ENCODE data around the gene ETS2.
"Not testable (repeated sequence)": the region's sequence is repeated elsewhere in the genome, so short reads cannot be mapped to it uniquely, and the experiment has no call there.

Gene ETS2

DNA sequence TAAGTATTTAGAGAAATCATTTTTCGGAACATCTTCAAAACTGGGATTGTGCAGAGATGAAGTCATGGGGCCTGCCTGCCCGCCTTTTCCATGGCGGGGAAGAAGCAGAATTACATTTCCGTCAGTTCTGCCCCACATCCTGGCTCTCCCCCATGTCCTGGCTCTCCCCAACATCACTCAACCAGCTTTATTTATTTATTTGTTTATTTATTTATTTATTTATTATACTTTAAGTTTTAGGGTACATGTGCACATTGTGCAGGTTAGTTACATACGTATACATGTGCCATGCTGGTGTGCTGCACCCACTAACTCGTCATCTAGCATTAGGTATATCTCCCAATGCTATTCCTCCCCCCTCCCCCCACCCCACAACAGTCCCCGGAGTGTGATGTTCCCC, 22.4 kb downstream of the ETS2 start:
- DNase-seq (ENCODE audit: low read depth, low spot score); H3K4me3 ChIP-seq (ENCODE audit: low read length): not testable (repeated sequence)

DNA sequence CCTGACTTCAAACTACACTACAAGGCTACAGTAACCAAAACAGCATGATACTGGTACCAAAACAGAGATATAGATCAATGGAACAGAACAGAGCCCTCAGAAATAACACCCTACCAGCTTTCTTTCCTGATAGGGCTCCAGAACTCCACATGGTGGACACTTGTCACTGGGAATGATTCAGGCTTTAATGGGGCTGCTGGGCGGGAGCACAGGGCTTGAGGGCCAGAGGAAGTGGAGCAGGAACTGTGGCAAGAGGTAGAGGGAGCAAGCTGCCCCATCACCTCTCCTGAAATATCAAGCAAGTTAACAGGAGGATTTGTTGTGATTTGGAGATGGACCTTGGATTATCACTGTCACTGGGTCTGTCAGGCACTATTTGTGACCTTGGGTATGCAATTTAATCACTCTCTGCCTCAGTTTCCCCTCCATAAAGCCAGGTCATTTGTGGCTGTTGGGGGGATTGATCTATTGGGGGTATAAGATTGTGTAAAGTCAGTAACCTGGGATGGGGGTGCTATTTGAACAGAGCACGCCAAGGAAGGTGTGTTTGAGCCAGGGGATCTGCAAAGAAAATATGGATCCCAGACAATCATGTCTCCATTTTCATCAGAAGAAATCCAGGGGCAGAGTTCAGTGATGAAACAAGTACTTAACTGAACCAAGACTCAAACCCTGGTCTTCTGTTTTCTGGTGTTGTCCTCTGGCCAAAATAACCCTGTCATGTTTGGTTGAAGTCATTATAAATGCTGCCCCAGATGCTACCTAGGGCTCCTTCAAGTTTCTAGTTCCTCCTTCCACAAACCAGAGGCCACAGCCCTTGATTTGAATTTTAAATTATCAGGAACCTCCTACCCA, 25.2 kb downstream of the ETS2 start:
- no peak for DNase-seq (ENCODE audit: low read depth, low spot score)
- no peak overlapping the region for H3K4me3 ChIP-seq (ENCODE audit: low read length)

DNA sequence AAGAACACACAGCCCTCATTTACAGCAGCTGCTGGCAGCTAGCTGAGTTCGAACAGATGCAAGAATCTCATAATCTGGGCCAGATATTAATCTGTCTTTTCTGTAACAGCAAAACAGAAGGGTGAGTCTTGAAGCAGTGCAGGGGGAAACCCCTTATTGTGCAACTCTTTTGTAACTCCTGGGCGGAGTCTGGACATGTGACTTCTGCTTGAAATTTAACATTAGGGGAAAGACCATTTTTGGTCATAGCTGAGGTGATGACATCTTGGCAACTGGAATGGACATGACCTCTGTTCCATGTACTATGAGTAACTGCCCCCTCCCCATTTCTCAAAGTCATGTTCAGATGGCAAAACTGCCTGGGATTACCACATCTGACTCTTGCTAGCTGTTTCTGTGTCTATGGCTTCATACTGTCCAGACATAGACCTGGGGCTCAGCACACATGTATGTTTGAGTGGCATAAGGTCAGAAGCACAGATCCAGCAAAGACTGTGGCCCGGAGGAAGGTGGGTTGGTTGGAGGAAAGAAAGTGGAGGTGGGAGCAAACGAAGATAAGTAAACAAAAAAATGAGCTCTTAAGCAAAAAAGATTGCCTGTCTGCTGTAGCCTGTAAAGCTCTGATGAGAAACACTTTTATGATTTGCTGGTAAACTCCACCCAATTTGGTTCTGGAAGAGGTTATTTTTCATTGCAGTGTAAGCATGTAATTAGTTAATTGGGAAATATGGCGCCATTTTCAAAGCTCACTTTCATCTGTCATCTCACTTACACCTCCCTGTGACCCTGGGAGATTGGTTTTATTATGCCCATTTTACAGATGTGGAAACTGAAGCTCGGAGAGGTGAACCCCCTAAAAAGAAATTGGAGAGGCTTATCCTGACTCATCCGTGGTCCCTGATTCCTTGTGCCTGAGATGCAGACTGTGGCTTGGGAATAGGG, 26.1 kb downstream of the ETS2 start:
- H3K4me3 ChIP-seq (ENCODE audit: low read length): no peak overlapping the region
- DNase-seq (ENCODE audit: low read depth, low spot score): peak; percentile 44

DNA sequence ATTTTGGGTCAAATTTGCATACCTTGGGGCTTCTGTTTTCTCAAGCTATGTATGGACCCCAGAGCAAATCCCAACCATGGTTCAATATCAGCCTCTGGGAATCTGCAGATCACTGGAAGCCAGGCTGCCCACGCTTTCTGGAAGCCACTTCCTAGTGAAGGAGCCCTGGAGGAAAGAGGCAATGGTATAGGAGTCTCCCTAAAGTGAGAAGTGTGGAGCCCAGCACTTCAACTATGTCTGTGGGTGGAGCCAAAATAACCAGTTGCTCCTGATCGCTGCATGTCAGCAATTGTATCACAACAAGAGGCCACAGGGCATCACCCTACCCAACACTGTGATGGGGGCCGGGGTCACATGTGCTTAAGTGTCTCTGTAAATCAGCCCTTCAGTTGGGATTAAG, 26.9 kb downstream of the ETS2 start:
- DNase-seq (ENCODE audit: low read depth, low spot score): no peak

DNA sequence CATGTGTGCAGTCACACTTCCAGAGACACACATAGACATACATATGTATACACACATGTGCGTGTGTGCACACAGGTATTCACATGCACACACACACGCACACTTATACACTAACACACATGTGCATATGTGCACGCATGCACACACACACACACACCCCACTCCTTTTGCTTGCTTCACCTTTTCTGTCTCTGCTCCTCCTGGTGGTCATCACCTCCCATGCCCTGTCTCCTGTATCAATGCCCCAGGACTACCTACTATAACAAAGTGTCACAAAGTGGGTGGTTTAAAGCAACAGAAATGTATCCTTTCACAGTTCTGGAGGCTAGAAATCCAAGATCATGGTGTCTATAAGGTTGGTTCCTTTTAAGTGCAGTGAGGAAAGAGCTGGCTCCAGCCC, 27.4 kb downstream of the ETS2 start:
- no peak for DNase-seq (ENCODE audit: low read depth, low spot score)
- H3K4me3 ChIP-seq (ENCODE audit: low read length): no peak overlapping the region

More for the DNA sequence above, 26.9 kb downstream of the ETS2 start:
- H3K4me3 ChIP-seq (ENCODE audit: low read length): no peak overlapping the region

DNA sequence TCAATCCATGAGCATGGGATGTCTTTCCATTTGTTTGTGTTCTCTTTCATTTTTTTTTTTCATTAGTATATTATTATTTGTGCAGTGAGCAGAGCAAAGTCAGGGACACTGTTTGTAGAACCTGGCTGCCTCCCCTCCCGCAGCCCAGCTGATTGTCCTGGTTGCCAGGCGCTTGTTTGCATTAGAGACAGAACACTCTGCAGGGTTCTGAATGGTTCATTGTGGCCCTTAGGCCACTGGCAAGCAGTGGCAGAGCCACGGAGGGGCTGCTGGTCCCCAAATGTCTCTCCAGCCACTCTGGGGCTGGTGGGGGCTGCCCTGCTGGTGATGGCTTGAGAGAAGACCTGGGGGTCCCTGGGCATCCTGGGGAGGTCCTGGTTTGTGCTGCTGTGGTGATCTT, 29.0 kb downstream of the ETS2 start:
- no peak overlapping the region for H3K4me3 ChIP-seq (ENCODE audit: low read length)
- no peak for DNase-seq (ENCODE audit: low read depth, low spot score)

DNA sequence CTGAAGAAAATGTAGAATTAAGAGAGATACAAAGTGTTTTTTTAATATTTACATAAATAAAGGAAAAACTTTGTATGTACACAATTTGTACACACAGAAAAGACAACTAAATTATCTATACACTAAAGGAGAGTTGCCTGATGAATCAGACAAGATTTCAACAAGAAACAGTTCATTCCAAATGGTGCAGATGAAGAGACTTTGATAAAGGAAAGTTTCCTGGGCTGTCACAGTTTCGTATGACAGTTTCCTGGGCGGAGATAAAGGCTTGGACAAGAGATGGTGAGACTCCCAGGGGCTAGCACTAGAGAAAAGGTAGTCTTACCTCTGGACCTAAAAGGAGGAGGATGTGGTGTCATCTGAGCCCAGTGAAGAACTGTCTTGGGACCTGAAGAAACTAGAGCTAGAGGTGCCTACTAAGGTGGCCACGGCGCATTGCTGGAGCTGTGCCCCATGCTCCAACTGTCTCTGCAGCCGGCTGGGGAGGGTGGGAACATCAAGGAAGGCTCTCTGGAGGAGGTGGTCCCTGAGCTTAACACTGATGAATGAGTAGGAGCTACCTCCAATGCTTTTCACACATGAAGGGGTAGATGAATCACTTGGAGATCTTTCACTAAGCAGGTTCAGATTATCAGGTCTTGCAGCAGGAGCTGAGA, 32.2 kb downstream of the ETS2 start:
- DNase-seq (ENCODE audit: low read depth, low spot score): no peak
- H3K4me3 ChIP-seq (ENCODE audit: low read length): no peak overlapping the region

DNA sequence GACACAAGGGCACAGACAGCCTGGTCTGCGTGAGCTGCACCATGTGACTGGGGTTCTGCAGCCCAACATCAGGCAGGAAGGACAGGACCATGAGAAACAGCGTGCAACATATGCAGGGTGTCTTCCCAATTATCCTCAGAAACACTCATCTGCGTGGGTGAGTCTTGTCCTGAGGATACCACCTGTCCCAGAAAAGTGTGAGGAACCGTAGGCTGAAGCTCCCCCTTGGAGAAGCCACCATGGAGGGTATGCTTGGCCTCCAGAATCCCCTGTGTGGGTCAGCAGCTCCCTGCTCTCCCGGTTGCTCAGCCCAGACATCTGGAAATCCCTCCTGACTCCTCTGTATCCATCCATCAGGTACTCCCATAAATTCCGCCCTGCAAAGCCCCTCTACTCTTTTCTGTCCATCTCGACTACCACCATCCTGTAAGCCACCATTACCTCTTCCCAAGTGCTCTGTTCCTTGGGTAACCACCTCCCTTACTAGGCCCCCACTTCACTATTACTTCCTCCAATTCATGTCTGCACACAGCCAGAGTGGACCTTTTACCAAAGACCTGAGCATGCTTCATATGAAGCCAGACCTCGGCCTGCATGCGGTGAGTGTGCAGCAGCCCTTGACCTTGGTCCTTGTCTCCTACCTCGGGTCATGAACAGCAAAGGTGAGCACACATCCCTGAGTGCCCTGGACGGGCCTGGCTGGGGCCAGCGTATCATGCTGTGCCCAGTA, 33.0 kb downstream of the ETS2 start:
- no peak for DNase-seq (ENCODE audit: low read depth, low spot score)
- no peak overlapping the region for H3K4me3 ChIP-seq (ENCODE audit: low read length)

DNA sequence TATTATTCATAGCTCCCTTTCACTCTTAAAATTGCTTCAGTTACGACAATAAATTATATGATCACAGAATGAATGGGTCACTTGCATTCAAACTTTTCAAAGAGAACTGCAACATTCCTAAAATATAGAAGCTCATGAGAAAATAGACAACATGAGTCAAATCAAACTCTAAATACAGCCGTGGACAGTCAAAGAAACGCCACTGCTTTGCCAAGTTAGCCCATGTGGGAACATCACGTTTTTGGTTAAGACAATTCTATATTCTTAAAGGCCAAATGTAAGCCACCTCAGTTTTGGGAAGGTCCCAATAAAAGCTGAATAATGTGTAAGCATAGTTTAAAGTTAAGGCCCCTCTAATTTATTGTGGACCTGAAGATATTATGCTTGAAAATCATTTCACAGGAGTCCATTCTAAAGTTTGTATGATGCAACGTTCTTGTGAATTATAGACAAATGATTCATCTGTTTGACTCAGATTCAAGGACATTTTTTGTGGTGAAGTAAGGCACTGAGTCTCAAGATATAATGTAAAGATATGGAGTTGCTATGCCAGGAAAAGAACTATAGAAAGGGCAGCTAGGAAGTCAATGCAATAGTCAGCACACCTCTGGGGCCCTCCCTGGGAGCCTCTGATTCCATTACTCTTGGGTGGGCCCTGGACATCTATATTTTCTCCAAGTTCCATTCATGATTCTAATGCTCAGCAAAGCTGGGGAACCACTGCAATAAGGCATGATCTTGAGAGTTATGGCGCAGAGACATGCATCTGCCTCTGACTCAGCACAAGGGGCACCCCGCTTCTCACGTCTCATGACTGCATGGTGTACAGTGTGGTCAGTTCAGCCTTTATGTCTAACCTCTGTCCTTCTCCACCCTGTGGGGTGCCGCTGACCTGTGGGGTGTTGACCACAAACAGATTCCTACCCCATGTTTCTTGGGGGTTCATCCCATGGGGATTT, 33.9 kb downstream of the ETS2 start:
- no peak overlapping the region for H3K4me3 ChIP-seq (ENCODE audit: low read length)
- DNase-seq (ENCODE audit: low read depth, low spot score): no peak

DNA sequence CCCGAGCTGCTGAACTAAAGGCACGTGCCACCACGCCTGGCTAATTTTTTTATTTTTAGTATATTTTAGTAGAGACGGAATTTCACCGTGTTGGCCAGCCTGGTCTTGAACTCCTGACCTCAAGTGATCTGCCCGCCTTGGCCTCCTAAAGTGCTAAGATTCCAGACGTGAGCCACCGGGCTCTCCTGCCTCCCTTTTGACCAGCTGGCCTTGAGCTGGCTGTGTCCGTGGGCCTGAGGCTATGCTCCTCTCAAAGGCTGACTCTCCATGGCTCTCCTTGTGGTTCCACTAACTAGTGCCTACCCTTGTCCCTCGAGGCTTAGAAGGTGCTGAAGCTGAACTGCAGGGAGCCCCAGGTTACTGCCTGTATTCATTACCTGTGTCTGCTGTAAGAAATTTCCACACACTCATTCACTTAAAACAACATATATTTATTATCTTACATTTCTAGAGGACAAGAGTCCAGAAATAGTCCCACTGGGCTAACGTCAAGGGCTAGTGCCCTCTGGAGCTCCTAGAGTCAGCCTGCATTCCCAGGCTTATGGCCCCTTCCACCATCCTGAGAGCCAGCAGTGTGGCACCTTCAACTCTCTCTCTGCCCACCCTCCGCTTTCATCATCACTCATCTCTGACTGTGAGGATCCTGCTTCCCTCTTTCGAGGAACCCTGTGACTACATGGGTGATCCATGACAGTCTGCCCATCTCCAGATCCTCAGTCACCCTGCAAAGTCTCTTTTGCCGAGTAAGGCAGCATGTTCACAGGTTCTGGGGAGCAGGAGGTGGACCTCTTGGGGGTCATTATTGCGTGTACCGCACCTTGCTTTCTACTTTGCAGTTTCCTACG, 34.9 kb downstream of the ETS2 start:
- no peak for DNase-seq (ENCODE audit: low read depth, low spot score)
- H3K4me3 ChIP-seq (ENCODE audit: low read length): no peak overlapping the region

DNA sequence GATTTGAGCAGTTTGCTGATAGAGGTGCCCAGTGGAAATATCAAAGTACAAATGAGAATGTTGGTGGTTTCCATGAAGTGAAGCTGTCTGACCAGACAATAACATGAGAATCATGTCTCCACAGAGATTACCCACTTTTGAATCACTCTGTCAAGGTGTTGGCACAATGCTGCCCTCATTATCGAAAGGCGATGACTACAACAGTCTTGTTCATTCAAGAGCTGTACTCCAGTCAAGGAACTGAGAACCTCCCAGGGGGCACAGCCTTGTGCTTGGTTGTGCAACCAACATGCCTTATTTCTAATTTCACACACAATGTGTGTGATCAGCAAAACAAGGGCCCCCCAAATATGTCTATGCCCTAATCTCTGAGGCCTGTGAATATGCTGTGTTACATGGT, 35.7 kb downstream of the ETS2 start:
- H3K4me3 ChIP-seq (ENCODE audit: low read length): no peak overlapping the region
- no peak for DNase-seq (ENCODE audit: low read depth, low spot score)

DNA sequence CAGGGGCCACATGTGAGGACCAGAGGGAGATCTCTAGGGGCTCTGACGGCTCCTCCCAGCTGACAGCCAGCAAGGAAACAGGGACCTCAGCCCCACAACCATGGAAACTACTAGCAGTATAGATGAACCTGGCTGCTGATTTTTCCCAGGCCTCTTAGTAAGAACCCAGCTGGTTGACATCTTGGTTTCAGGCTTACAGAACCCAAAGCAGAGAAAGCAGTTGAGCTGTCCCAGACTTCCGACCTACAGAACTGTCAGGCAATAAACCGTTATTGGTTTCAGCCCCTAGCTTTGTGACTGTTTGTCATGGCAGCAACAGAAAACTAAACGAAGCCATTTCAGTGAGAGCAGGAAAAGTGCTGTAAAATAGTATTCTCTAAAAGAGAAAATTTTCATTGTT, 36.4 kb downstream of the ETS2 start:
- no peak for DNase-seq (ENCODE audit: low read depth, low spot score)
- H3K4me3 ChIP-seq (ENCODE audit: low read length): no peak overlapping the region

DNA sequence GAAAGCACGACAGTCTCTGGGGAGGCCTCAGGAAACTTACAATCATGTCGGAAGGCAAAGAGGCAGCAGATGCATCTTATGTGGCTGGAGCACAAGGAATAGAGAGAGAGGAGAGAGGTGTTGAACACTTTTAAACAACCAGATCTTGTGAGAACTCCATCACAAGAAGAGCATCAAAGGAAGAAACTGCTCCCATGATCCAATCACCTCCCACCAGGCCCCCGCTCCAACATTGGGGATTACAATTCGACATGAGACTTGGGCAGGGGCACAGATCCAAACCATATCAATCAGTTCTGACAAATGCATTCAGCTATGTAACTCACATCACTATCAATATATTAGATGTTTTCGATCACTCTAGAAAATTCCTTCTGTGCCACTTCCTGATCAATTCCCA, 37.6 kb downstream of the ETS2 start:
- no peak overlapping the region for H3K4me3 ChIP-seq (ENCODE audit: low read length)
- no peak for DNase-seq (ENCODE audit: low read depth, low spot score)

DNA sequence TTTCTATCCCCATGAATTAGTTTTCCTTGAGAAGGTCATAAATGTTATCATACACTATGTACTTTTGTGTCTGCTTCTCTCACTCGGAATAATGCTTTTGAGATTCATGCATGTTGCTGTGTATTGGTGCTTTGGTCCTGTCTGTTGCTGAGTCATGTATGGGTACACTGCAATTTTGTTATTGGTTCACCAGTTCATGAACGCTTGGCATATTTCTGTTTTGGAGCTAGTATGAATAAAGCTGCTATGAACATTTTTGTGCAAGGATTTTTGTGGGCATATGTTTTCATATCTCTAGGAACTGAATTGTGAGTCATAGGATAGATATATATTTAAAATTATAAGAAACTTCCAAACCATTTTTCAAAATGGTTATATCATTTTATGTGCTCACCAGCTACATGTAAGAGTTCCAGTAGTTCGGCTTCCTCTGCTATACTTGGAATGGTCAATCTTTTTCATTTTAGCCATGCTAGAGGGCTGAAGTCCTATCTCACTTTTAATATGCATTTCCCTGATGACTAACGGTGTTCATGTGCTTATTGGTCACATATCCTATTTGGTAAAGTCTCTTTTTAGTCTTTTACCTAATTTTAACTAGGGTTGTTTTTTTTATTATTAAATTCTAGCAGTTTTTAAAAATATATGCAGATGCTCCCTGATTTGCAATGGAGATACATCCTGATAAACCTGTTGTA, 38.2 kb downstream of the ETS2 start:
- DNase-seq (ENCODE audit: low read depth, low spot score): no peak
- H3K4me3 ChIP-seq (ENCODE audit: low read length): no peak overlapping the region

DNA sequence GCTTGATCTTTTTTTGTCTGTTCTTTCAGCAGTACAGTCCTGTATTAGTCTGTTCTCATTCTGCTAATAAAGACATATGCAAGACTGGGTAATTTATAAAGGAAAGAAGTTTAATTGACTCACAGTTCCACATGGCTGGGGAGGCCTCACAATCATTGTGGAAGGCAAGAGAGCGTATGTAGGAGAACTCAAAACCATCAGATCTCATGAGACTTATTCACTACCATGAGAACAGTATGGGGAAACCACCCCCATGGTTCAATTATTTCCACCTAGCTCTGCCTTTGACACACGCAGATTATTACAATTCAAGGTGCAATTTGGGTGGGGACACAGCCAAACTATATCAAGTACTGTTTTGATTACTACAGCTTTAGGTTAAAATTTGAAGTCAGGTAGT, 39.6 kb downstream of the ETS2 start:
- not testable (repeated sequence) for H3K4me3 ChIP-seq (ENCODE audit: low read length); DNase-seq (ENCODE audit: low read depth, low spot score)

DNA sequence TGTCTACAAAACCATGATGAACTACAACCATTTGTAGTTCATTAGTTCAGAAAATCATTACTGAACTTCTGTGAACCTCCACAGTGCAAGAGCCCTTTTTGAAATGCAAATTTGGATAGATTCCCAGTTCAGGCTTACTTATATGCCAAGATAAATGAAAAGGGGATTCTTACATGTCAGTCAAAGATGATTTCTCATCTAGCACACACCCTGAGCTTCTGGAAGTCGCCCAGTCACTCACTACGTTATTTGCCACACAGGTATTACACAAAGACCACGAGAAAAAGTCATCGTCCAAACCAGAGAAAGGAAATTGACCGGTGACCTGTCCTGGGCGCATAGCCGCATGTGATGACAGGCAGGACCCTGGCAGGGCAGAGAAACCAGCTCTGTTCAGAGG, 41.8 kb downstream of the ETS2 start:
- no peak overlapping the region for H3K4me3 ChIP-seq (ENCODE audit: low read length)
- no peak for DNase-seq (ENCODE audit: low read depth, low spot score)

DNA sequence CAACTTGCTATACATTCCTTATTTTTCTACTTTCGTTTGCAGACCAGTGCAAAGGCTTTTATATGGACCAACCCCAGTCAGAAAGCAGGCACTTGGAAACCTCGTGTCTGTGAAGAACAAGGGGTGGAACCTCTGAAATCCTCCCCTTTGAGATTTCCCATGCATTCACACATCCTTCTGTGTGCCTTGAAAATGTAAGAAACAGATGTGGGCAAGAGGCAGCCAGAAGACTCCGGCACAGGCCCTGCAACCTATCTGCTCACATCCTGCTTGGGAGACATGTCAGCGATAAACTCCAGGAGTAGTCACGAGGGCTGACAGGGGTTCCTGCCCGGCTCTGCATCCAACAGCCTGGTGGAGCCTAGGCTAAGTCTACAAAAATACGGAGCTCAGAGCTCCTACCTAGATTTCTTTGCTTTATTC, 42.5 kb downstream of the ETS2 start:
- H3K4me3 ChIP-seq (ENCODE audit: low read length): no peak overlapping the region
- no peak for DNase-seq (ENCODE audit: low read depth, low spot score)

Measured in Jurkat, Clone E6-1 (cell line).